MM.1S (cell line): ENCODE measurements around the gene MAPKAP1.

Source experiments
- DNase-seq: peaks from one replicate; pipeline ENCODE4 v3.0.0-alpha.2; 2015
- H2AFZ ChIP-seq: fragments of 300-600 bp; sonication (generic); 2 replicates; pipeline ENCODE4 v1.6.0; 2016; ENCODE audit warnings: antibody characterized with exemption, low read length
- H3F3A ChIP-seq: fragments of 300-600 bp; sonication (generic); 2 replicates; pipeline ENCODE4 v1.6.1; 2016; ENCODE audit warnings: mild to moderate bottlenecking, antibody characterized with exemption, low read length, moderate library complexity, mixed read lengths; ENCODE audit not compliant: insufficient read depth
- H3K27ac ChIP-seq: fragments of 300-600 bp; sonication (generic); 2 replicates; pipeline ENCODE4 v1.5.1; 2016; ENCODE audit warnings: mild to moderate bottlenecking, low read length
- H3K27me3 ChIP-seq: fragments of 300-600 bp; sonication (generic); replicated peaks from 2 replicates; pipeline ENCODE4 v1.6.0; 2016; ENCODE audit warnings: low read length; ENCODE audit not compliant: insufficient read depth
- H3K36me3 ChIP-seq: fragments of 300-600 bp; sonication (generic); replicated peaks from 2 replicates; pipeline ENCODE4 v1.6.1; 2016; ENCODE audit warnings: mild to moderate bottlenecking, low read length, mixed read lengths; ENCODE audit not compliant: insufficient read depth
- H3K4me1 ChIP-seq: fragments of 300-600 bp; sonication (generic); 2 replicates; pipeline ENCODE4 v1.6.1; 2016; ENCODE audit warnings: low read length, mixed read lengths
- H3K4me2 ChIP-seq: fragments of 300-600 bp; sonication (generic); 2 replicates; pipeline ENCODE4 v1.6.0; 2016; ENCODE audit warnings: low read depth, low read length
- H3K4me3 ChIP-seq: fragments of 300-600 bp; sonication (generic); 2 replicates; pipeline ENCODE4 v1.5.1; 2016; ENCODE audit warnings: low read length, mixed read lengths
- H3K79me2 ChIP-seq: fragments of 300-600 bp; sonication (generic); 2 replicates; pipeline ENCODE4 v1.6.1; 2016; ENCODE audit warnings: mixed run types, low read length, mixed read lengths
- H3K9ac ChIP-seq: fragments of 300-600 bp; sonication (generic); 2 replicates; pipeline ENCODE4 v1.6.1; 2016; ENCODE audit warnings: low read length, mixed read lengths
- H3K9me2 ChIP-seq: fragments of 300-600 bp; sonication (generic); replicated peaks from 2 replicates; pipeline ENCODE4 v1.6.1; 2016; ENCODE audit warnings: mild to moderate bottlenecking, low read length, mixed read lengths; ENCODE audit not compliant: insufficient read depth
- H3K9me3 ChIP-seq: fragments of 300-600 bp; sonication (generic); replicated peaks from 2 replicates; pipeline ENCODE4 v1.6.1; 2016; ENCODE audit warnings: mild to moderate bottlenecking, low read length, mixed read lengths; ENCODE audit not compliant: insufficient read depth
- H4K20me1 ChIP-seq: fragments of 300-600 bp; sonication (generic); 2 replicates; pipeline ENCODE4 v1.6.1; 2016; ENCODE audit warnings: mild to moderate bottlenecking, low read length, moderate library complexity, mixed read lengths; ENCODE audit not compliant: insufficient read depth
- CTCF ChIP-seq: fragments of 300-600 bp; sonication (generic); IDR thresholded peaks from 2 replicates; pipeline ENCODE4 v1.5.1; 2016; ENCODE audit warnings: antibody characterized with exemption, low read length, mixed read lengths
- EZH2 ChIP-seq: fragments of 300-600 bp; sonication (generic); optimal IDR thresholded peaks from 2 replicates; pipeline ENCODE3; 2017; ENCODE audit warnings: low read depth, mild to moderate bottlenecking, antibody characterized with exemption, low read length, mixed read lengths
- EZH2phosphoT487 ChIP-seq: fragments of 300-600 bp; sonication (generic); IDR thresholded peaks from 2 replicates; pipeline ENCODE4 v1.6.1; 2018; ENCODE audit warnings: antibody characterized with exemption, low read length

The MAPKAP1 gene

GRCh38 chr9:125409217-125409636 is 297.8 kb downstream of the MAPKAP1 start:
- no peaks in the 10 kb centered on the region for H3K36me3 ChIP-seq
- no peaks in the 10 kb centered on the region for H3K9me2 ChIP-seq
- no peak overlapping the region for H3K27ac ChIP-seq
- no peak overlapping the region for H3K9ac ChIP-seq
- H3K4me2 ChIP-seq = no peak overlapping the region
- no peaks in the 10 kb centered on the region for H3F3A ChIP-seq
- no peak overlapping the region for H2AFZ ChIP-seq
- TF ChIP-seq EZH2 (no peak), CTCF (no peak), EZH2phosphoT487 (no peak)
- no peaks in the 10 kb centered on the region for H3K4me1 ChIP-seq
- no peak overlapping the region for H3K4me3 ChIP-seq
- no peaks in the 10 kb centered on the region for H3K9me3 ChIP-seq
- H3K27me3 ChIP-seq = peaks cover 5% of the 10 kb centered on the region; the same call in 1 of the 2 replicates
- DNase-seq = no peak
- H4K20me1 ChIP-seq = no peaks in the 10 kb centered on the region
- no peaks in the 10 kb centered on the region for H3K79me2 ChIP-seq

DNA sequence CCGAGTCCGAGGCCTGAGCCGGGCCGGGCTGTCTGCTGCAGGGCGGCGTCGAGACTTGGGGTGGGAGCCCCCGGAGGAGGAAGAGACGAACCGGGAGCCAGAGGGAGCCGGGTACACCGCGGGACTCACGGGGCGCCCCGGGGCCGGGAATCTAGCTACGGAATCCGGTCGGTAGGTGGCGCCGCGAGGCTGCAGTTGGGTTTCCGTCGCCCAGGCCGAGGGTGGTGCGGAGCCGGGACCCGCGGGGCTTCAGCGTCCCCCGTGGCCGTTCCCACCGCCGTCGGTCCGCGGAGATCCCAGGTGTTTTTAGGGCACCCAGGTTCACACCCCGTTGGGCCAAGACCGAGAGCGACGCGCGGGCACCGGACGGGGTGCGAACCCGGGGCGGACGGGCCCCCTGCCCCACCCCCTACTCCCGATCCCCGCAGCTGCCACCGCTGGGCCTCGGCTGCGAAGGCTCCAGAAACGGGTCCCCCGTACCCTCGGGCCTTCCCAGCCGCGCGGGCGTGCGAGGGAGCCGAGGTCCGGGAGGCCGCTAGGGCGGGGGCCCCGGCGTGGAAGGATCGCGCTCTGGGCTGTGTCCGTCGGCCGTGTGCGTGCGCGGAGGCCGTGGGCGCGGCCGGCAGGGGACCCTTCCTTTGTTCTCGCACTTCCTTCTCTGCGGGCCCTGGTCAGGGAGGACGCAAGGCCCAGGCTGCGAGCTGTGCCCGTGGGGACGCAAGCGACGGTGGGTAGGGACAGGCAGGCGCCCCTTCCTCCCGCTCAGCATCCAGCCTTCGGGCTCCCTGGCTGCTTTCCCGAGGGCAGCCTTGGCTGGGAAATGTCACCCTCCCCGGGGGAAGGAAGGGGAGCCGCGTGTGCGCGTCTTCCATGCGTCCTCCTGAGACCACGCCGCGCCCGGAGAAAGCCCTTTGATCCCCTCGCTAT is 298.8 kb downstream of the MAPKAP1 start:
- TF ChIP-seq EZH2 = no peak
- peak; percentile 77 for TF ChIP-seq CTCF
- no peaks in the 10 kb centered on the region for H3F3A ChIP-seq
- H3K4me3 ChIP-seq = peak overlapping the region; percentile 67
- H4K20me1 ChIP-seq = no peaks in the 10 kb centered on the region
- peak overlapping the region; percentile 91 for H2AFZ ChIP-seq
- no peaks in the 10 kb centered on the region for H3K36me3 ChIP-seq
- no peak overlapping the region; the same call in 1 of the 2 replicates for H3K9ac ChIP-seq
- peak; percentile 61 for DNase-seq
- no peaks in the 10 kb centered on the region for H3K79me2 ChIP-seq
- H3K4me2 ChIP-seq = peak overlapping the region; percentile 96
- no peaks in the 10 kb centered on the region for H3K9me3 ChIP-seq
- H3K27ac ChIP-seq = no peak overlapping the region
- no peaks in the 10 kb centered on the region for H3K9me2 ChIP-seq
- peaks cover 5% of the 10 kb centered on the region; the same call in 1 of the 2 replicates for H3K27me3 ChIP-seq
- H3K4me1 ChIP-seq = no peaks in the 10 kb centered on the region

- H3K79me2 ChIP-seq = no peaks in the 10 kb centered on the region
- H3K9me2 ChIP-seq = no peaks in the 10 kb centered on the region
- TF ChIP-seq EZH2phosphoT487 (no peak), EZH2 (no peak), CTCF (no peak)
- peak overlapping the region; percentile 67 for H3K4me3 ChIP-seq
- no peaks in the 10 kb centered on the region for H3F3A ChIP-seq
- H3K4me1 ChIP-seq = no peaks in the 10 kb centered on the region
- no peaks in the 10 kb centered on the region for H4K20me1 ChIP-seq
- H2AFZ ChIP-seq = peak overlapping the region; percentile 91
- no peaks in the 10 kb centered on the region for H3K9me3 ChIP-seq
- no peak overlapping the region; the same call in 1 of the 2 replicates for H3K9ac ChIP-seq
- H3K4me2 ChIP-seq = peak overlapping the region; percentile 96
- no peak overlapping the region for H3K27ac ChIP-seq
- peaks cover 5% of the 10 kb centered on the region; the same call in 1 of the 2 replicates for H3K27me3 ChIP-seq
- no peak for DNase-seq
- H3K36me3 ChIP-seq = no peaks in the 10 kb centered on the region
These were observed 299.5 kb downstream of the MAPKAP1 start for GRCh38 chr9:125407432-125407973.
